Testis (tissue), 2 donors: ENCODE measurements around the gene ARFGAP1.

Experiments used
- CTCF ChIP-seq, 3 experiments: fragments of 450-650 bp in 2 of 3; fragments of 200-600 bp in 1 of 3; sonication (generic) in 1 of 3; IDR thresholded peaks; one replicate each; pipeline ENCODE4 v1.5.1; 2016 to 2019; ENCODE audit warnings: antibody characterized with exemption in 3 of 3, mild to moderate bottlenecking in 2 of 3, moderate library complexity in 1 of 3
- POLR2A ChIP-seq: fragments of 450-650 bp; IDR thresholded peaks from one replicate; pipeline ENCODE4 v1.6.1; 2017; ENCODE audit warnings: antibody characterized with exemption, mild to moderate bottlenecking, moderate library complexity

GRCh38 chr20:63331741-63332400, 59.3 kb downstream of the ARFGAP1 start:
- TF ChIP-seq POLR2A (no peak), CTCF (IDR thresholded peaks at IDR 0.05) (no peak)
